Measurements from ENCODE around the gene SUPT20HL2.
"Not testable (repeated sequence)": the region's sequence is repeated elsewhere in the genome, so short reads cannot be mapped to it uniquely, and the experiment has no call there.

The SUPT20HL2 gene

DNA sequence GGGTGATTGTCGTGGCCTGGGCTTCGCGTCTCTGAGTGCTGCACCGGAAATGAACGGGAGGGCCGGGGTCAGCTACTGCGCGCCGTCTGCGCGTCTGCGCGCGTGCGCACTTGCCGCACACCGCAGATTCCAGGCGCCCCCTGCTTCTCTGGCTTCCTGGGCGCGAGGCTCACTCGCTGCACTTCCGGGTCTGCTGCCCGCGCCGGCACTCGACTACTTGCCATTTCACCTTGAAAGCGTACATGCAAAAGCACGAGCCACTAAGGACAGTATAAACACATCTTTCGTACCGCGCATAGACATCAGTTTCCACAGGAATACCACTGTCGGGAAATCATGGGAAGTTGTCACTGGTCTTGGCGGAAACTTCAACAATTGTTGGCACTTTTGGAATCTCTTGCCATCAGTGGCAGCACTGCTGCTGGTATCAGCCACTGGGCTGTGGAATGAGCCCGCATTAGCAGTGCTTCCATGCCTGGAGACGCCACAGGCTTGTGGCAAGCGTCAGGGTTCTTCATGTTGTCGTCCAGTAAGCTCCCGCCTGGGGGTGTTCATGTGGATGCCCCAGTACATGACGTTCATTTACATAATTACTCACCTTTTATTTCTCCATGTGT is at the start of gene SUPT20HL2:
TSS of gene SUPT20HL2 (minus strand) at position 51 of the 617 bp plus-strand sequence. CDS start 754 bp downstream, outside the sequence.
- no peak for DNase-seq (ENCODE audit: low read depth)

DNA sequence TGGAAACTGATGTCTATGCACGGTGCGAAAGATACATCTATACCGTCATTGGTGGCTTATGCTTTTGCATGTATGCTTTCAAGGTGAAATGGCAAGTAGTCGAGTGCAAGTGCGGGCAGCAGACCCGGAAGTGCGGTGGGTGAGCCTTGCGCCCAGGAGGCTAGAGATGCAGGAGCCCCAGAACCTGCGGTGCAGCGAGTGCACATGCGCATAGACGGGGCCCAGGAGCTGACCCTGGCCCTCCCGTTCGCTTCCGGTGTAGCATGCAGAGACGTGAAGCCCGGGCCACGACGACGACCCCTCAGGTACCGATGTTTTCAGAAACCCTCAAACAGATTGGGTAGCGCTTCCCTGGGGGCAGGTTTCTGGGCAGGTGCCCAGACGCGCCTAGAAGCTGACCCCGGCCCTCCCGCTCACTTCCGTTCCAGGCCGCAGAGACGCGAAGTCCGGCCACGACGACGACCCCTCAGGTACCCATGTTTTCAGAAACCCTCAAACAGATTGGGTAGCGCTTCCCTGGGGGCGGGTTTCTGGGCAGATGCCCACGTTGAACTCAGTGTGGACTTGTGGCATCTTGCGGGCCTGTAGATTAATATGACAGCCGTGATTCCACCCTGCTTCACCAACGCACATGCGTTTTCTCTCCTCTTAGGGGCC is 48.3 kb upstream of the SUPT20HL2 start:
- DNase-seq (ENCODE audit: low read depth): not testable (repeated sequence)

DNA sequence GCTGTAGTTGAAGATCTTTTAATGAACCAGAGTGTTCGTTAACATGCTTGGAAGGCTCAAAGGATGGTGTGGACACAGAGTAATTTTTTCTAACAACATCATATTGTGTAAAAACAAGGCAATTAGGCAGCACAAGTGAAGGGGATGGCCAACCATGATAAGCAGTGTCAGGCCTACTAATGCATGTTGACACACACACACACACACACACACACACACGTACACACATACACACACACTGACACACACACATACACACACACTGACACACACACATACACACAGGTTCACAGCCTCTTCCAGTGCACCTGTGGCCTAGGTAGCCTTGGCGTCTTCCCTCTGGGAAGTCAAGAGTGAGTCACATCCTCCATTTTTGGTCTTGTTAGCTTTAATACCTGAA is 46.4 kb upstream of the SUPT20HL2 start, which contains the start of gene SUPT20HL1:
TSS of gene SUPT20HL1 (plus strand) at position 368 of the 400 bp plus-strand sequence. CDS start 2,122 bp downstream, outside the sequence.
- no peak for DNase-seq (ENCODE audit: low read depth)

DNA sequence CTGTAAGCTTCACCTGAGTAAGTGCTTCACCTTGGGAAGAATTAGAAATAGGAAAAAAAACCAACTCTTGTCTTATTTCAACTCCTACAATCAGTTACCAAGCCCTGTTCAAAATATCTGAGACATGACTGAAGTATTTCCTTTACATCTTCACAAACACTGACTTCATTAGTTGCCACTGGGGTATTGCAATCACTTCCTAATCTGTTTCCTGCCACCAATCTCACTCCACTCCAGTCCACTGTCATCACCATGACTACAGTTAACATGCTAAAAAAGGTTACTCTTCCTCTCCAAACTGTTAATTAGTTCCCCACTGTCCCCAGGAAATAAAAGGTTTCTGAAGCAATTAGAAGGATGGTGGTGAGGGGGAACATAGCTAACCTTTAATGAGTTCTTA is 43.2 kb upstream of the SUPT20HL2 start:
- peak; percentile 58 for DNase-seq (ENCODE audit: low read depth)

DNA sequence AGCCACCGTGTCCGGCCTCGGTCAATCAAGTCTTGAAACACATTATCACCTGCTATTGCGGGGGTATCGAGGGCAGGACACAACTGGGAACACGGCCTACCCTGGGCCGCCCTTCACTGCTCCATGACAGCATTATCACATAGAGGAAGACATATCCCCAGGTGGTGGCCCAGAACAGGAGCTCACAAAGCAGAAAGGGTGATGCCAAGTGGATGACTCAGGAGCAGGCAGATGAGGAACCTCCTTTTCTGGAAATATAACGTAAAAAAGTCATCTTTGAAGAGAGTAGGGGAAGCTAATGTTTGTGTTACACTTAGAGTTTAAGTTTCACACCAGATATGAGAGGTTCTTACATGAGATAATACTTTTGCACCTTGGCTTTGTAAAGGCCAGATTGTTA is 41.2 kb upstream of the SUPT20HL2 start:
- peak; percentile 41 for DNase-seq (ENCODE audit: low read depth)

DNA sequence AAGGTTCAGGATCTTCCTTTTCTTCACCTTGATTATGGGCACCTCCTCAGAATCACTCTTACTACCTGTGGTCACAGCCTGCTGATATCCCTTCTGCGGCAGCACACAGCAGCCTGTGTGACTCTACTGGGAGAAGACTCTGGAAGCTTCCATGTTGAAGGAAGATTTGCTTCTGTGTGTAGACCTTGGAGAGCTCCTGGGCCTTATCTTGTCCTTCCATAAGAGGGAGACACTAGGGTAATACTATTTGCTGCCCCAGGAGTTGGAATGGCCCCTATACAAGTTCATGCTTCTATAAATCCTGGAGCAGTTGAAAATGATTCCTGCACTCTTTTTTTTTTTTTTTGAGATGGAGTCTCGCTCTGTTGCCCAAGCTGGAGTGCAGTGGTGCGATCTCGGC is 36.3 kb upstream of the SUPT20HL2 start:
- DNase-seq (ENCODE audit: low read depth): no peak

DNA sequence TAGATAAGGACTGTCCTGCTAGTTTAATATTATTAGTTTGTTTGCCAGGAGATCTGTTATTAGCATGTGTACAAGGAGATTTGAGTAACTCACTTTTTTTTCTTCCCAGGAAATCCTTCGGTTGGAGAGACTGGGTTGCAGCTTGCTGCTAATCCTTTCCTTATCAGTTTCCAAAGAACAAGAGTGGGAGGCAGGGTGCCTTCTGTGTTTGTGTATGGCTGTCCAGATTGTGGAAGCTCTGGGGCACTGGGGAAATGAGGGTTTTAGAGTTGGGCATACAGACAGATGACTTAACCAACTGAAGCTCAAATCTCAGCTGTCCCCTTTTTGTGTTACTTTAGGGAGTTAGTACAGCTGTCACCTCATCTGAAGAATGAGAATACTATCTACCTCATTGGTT is 34.0 kb upstream of the SUPT20HL2 start:
- DNase-seq (ENCODE audit: low read depth): no peak

DNA sequence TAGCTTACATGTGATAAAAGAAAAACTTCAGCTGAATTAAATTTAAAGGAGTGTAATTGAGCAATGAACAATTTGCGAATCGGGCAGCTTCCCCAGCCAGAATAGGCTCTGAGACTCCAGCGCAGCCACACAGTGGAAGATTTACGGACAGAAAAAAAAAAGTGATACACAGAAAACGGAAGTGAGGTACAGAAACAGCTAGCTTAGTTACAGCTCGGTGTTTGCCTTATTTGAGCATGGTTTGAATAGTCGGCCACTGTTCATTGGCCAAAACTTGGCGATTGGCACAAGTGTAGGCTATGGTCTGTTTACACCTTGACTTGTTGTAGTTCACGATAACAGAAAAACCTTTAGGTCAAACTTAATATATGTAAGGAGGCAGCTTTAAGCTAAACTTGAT is 29.9 kb upstream of the SUPT20HL2 start:
- no peak for DNase-seq (ENCODE audit: low read depth)

DNA sequence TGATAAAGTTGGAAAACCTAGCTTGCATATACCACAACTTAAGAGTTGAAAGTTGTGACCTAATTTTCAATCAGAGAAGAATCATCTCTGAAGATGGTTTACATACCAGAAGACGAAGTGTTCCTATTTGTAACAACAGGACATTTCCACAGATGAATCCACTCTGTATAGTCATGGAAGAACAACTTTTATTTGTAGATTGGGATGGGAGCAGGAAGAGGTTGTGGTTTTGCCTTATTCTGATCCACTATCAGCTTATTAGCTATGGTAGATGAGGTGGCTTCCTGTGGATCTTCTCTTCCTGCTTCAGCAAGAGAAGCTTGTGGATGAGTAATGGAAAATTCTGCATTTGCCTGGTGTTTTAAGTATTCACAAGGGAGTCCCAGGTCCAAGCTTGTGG is 27.9 kb upstream of the SUPT20HL2 start:
- DNase-seq (ENCODE audit: low read depth): peak; percentile 92

DNA sequence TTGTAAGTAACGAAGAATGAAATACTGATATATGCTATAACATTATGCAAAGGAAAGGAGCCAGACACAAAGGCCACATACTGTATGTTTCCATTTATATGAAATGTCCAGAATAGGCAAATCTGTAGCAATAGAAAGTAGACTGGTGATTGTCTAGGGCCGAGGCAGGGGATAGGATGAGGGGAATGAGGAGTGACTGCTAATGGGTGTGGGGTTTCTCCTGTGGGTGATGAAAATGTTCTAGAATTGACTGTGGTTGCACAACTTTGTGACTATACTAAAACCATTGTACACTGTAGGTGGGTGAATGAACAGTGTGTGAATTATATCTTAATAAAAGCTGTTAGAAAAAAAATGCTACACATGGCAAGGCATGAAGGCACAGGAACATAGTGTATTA is 26.6 kb upstream of the SUPT20HL2 start:
- no peak for DNase-seq (ENCODE audit: low read depth)

DNA sequence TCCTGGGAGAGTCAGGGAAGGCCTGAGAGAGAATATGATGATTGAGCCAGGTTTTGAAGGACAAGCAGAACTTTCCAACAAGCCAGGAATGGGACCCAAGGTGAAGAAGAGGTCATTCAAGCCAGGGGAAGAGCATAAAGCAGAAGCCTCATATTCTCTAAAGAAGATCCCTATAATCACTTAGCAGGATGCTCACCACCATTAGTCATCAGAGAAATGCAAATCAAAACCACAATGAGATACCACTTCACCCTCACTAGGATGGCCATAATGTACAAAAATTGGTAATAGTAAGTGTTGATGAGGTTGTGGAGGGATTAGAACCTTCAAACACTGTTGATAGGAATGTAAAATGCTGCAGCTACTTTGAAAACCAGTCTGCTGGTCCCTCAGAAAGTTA is 26.0 kb upstream of the SUPT20HL2 start:
- DNase-seq (ENCODE audit: low read depth): peak; percentile 53

DNA sequence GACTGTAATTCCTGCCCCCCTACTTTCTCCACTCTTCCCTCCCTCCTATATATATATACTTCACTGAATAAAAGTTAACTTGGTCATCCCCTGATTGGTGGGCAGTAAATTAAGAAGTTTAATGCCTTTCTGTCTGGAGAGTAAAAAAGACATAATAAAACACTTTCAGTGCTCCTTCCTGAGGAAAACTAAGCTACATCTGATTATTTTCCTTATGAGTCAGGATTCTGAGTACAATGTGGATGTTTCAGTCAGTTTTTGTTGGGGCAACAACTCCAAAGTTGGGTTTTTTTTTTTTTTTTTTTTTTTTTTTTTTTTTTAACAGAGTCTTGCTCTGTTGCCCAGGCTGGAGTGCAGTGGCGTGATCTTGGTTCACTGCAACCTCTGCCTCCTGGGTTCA is 22.0 kb upstream of the SUPT20HL2 start:
- peak; percentile 66 for DNase-seq (ENCODE audit: low read depth)

DNA sequence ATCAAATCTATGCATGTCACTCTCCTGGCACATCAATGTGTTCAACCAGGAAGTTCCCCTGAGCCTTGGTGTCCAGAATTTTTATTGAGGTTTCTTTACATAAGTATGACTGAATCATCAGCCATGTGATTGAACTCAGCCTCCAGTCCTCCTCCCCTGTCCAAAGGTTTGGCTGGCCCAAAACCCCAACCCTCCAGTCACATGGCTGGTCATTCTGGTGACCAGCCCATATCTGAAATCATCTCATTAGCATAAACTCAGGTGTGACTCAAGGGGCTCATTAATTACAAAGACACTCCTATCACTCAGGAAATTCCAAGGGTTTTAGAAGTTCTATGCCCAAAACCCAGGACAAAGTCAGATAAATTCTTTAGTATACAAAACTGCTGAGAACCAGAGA is 20.6 kb upstream of the SUPT20HL2 start:
- DNase-seq (ENCODE audit: low read depth): peak; percentile 41

DNA sequence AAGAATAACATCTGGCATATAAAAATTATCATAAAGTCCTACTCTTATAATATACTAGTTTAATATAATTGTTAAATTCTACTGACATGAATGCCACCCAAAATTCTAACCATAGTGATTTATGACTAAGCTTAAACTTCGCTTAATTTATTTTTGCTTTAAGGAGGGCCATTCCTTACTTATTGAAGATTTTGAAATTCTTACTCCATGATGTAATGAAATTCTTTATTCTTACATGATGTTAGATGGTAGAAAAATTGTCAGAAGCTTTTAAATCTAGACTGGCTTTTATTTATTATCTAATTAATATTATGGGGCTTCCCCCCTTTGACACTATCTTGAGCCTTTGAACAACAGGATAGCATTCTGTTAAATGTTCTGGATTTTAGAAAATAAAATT is 19.5 kb upstream of the SUPT20HL2 start:
- peak; percentile 48 for DNase-seq (ENCODE audit: low read depth)

DNA sequence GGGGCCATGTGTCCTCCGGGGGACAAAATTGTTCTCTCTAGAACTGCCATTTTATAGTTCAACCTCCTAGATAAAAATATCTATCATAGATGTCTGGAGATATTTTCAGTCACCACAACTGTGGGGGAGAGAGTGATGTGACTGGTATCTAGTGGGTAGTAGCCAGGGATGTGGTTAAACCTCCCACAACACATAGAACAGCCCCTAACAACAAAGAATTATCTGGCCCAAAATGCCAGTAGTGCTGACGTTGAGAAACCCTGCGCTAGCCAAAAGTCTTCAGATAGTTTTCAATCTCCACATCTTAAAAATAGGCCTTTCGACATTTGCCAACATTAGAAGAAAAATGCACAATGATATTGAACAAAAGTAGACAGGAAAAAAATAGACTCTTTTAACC is 19.0 kb upstream of the SUPT20HL2 start:
- DNase-seq (ENCODE audit: low read depth): peak; percentile 33

DNA sequence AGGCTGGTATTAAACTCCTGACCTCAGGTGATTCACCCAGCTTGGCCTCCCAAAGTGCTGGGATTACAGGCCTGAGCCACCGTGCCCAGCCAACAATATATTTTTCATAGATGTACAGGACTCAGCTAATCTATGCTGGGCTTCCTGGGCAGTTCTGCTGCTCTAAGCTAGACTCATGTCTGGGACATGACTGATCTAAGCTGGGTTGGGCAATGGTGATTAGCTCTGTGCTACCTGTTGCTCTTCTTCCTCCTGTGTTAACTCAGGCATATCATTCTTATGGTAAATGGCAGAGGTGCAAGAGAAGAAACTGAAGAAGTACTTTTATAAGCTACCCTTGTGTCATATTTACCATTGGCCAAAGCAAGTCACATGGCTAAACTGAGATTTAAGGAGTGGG is 11.4 kb upstream of the SUPT20HL2 start:
- no peak for DNase-seq (ENCODE audit: low read depth)

DNA sequence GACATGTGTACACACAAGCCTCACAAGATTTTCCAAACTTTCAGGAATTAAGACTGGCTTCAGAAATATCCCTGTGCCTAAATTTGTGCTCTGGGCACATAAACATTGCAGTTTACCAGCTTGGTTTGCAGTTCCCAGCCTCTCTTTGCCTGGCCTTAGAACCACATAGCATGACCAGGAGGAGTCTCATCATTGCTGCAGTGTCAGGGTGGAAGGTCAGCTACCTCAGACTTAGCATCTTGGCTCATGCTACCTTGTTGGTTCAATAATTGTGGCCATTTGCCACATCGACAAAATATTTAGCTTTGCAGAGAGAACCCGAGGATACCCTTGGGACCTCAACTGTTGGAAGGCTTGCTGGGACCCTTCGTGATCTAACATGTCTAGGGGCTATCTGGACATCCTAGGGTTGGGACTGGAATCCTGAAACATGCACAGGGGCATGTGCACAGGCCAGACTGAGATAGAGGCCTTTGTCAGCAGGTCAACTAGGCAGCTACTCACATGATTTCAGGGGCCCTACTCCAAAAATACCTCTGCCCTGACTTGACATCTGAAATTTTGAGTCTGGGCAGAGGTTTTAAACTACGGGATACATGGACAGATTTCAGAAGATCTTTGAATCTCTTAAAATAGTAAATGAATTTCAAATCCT is 8.0 kb upstream of the SUPT20HL2 start:
- DNase-seq (ENCODE audit: low read depth): no peak

DNA sequence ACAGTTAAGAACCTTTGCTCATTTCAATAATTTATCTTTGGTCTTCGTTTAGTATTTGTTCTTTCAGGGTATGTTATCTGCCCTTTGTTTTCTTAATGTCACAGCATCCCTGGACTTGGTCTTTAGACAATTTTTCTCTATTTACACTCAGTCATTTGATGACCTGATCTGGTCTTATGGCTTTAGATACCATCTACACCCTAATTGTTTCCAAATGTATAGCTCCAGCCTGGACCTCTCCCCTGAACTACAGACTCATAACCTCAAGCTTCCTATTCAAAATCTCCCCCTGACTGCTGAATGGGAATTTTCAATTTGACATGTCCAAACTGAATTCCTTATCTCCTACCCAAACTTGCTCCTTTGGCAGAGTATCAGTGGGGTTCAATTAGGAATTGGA is 3.7 kb upstream of the SUPT20HL2 start:
- no peak for DNase-seq (ENCODE audit: low read depth)

DNA sequence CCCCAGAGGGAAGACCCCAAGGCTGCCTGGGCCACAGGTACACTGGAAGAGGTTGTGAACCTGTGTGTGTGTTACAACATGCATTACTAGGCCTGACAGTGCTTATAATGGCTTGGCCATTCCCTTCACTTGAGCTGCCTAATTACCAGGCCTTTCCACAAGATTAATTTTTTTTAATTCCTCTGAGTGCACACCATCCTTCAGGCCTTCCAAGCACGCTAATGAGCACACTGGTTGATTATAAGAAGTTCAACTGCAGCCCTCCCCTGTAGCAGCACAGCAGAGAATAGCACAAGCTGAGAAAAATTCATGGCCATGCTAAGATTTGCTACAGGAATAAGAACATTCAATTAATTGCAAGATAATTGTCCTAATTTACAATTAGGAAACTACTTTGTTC is 2.2 kb upstream of the SUPT20HL2 start:
- DNase-seq (ENCODE audit: low read depth): no peak

DNA sequence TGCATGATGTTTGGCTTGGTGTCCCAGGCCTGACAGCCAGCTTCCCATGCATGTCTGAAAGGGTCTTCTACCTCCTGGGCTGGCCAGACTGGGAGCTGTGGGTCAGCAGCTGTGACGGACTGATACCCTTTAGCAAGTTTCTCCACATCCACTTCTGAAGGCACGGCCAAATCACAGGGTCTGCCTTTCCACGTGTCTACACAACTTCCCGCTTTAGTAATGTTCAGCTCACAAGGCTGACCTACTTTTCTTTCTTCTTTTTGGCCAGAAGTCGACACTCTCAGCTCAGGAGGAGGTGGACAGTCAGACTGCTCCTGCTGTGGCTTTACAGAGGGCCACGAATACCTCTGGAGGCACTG is 1.6 kb downstream of the SUPT20HL2 start:
- DNase-seq (ENCODE audit: low read depth): not testable (repeated sequence)

DNA sequence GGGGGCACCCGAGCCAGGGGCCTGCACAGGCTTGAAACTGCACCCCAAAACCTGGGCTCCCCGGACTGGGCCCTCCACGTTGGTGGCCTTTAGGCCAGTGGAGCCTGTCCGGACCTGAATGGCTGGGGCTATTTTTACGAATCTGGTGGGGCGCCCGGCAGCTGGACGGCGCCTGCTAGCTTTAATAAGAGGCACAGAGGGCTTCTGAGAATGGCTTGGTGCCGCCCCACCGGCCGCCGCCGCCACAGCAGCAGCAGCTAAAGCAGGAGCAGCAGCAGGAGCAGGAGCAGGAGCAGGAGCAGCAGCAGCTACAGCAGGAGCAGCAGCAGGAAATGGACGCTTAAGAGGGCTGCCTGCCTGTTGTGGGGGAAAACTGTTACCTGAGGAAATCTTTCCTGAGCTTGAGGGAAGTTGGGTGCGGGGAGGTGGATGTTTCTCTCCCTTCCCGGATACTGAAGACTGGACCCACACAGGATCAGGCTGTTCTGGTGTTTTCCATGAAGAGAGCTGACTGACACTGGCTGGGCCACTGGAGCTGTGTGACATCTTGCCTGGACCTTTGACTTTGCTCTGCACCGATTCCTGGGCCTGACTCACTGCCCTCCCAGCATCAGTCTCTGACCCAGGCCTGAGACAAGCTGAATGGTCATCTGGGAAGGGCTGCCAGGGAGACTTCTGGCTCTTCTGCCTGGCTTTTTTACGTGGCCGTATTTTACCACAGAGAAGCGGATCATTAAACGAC is 2.2 kb downstream of the SUPT20HL2 start:
- not testable (repeated sequence) for DNase-seq (ENCODE audit: low read depth)

DNA sequence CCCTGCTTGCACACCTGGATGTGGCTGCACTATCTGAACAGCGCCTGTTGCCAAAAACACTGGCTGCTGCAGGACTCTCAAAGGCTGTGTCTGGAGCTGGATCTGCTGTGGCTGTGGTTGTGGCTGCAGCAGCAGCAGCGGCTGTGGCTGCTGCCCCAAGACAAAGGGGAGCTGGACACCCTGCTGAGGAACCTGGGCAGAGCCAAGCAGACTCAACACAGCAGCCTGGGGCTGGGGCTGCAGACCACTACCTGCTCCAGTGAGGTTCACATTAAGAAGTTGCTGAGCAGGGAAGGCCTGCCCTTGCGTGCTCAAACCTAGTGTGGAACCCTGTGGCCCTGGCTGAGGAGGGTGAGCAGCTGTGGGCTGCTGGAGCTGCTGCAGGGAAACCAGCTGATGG is 3.0 kb downstream of the SUPT20HL2 start:
- not testable (repeated sequence) for DNase-seq (ENCODE audit: low read depth)

All from EH (cell line).